Aorta (tissue), 5 donors: ENCODE data around the gene AQP3. TPM values are rescaled to one million over a fixed set of nuclear protein-coding genes. Genes with fewer than 3 reads are reported as not detected.
"Not testable (repeated sequence)": the region's sequence is repeated elsewhere in the genome, so short reads cannot be mapped to it uniquely, and the experiment has no call there.

Source experiments
- ATAC-seq: fragments of 200-7000 bp; cut with Tn5 transposase; one replicate; pipeline ENCODE4 v1.9.1; 2022; ENCODE audit warnings: moderate library complexity; ENCODE audit not compliant: low FRiP score
- DNase-seq, 2 donors: peaks; one replicate each; pipeline ENCODE4 v3.0.0-alpha.2; 2020
- H3K27ac ChIP-seq, 2 donors: one replicate each; pipeline ENCODE4 v1.5.1; 2013; ENCODE audit warnings: low read length in 2 of 2, mild to moderate bottlenecking in 2 of 2, moderate library complexity in 2 of 2, control low read depth in 1 of 2, inconsistent platforms in 1 of 2, low read depth in 1 of 2
- H3K27me3 ChIP-seq, 2 donors: one replicate each; pipeline ENCODE4 v1.6.1; 2013; ENCODE audit warnings: control low read depth in 1 of 2, low read length in 1 of 2, mild to moderate bottlenecking in 1 of 2, moderate library complexity in 1 of 2; ENCODE audit not compliant: insufficient read depth in 2 of 2, control insufficient read depth in 1 of 2
- H3K36me3 ChIP-seq, 2 donors: one replicate each; pipeline ENCODE4 v1.6.1; 2013; ENCODE audit warnings: control low read depth in 1 of 2, low read length in 1 of 2, mild to moderate bottlenecking in 1 of 2; ENCODE audit not compliant: insufficient read depth in 2 of 2, control insufficient read depth in 1 of 2
- H3K4me1 ChIP-seq, 2 donors: one replicate each; pipeline ENCODE4 v1.6.1; 2013; ENCODE audit warnings: low read length in 2 of 2, control low read depth in 1 of 2, mild to moderate bottlenecking in 1 of 2, moderate library complexity in 1 of 2; ENCODE audit not compliant: insufficient read depth in 2 of 2, control insufficient read depth in 1 of 2
- H3K4me3 ChIP-seq, 2 donors: one replicate each; pipeline ENCODE4 v1.5.1; 2013; ENCODE audit warnings: low read length in 2 of 2, control low read depth in 1 of 2, mild to moderate bottlenecking in 1 of 2
- H3K9me3 ChIP-seq: one replicate; pipeline ENCODE4 v1.6.1; 2013; ENCODE audit warnings: mild to moderate bottlenecking, low read length; ENCODE audit not compliant: control insufficient read depth
- WGBS, 2 donors: extraction: QIAGEN DNeasy Blood & Tissue Kit; methylation state at CpG; one replicate each; pipeline ENCODE4 v1.1.7; 2013; 5-methylcytosine and 5-hydroxymethylcytosine counted together
- intact Hi-C, 2 donors: fragments of 100-400 bp; cut with DNase I; formaldehyde crosslinking; loops; one replicate each; pipeline versions ENCODE4 v1.14.2 to v1.15.0; 2022
- polyA plus RNA-seq, 2 donors: library from polyadenylated mRNA; stranded (reverse); fragments of 200-250 nt; gene quantifications; one replicate each; pipeline ENCODE4 v1.2.3, GENCODE V29; 2013
- total RNA-seq, 2 donors: library from RNA; stranded (reverse); fragmentation: NEBNext Ultra II Directional; extraction: Animal tissue kit (Norgen Biotek cat#: 25700); gene quantifications; one replicate each; pipeline ENCODE4 v1.2.1, GENCODE V29; 2021
- donor health status: healthy with polysubstance abuse.
- donor health status: Bipolar disorder and iron deficiency.
- donor health status: DM: no; HTN: no; CAD: no.
- donor health status: DM: no; HTN: no; CAD: no.
- donor health status: DM: yes; HTN: yes; CAD: no.

The AQP3 gene
- total and polyA plus RNA-seq, 4 donors, result 2.8 to 9.3 (median 4.4) TPM

- H3K4me3 ChIP-seq, H3K27ac ChIP-seq, intact Hi-C loops, ATAC-seq, H3K36me3 ChIP-seq, H3K9me3 ChIP-seq, H3K4me1 ChIP-seq, DNase-seq, H3K27me3 ChIP-seq: not testable (repeated sequence)
- WGBS, 2 donors, result 85 to 90% methylated on average over 7 of the region's 7 CpGs
These were observed 23.4 kb downstream of the AQP3 start for GRCh38 chr9:33424043-33424442.

DNA sequence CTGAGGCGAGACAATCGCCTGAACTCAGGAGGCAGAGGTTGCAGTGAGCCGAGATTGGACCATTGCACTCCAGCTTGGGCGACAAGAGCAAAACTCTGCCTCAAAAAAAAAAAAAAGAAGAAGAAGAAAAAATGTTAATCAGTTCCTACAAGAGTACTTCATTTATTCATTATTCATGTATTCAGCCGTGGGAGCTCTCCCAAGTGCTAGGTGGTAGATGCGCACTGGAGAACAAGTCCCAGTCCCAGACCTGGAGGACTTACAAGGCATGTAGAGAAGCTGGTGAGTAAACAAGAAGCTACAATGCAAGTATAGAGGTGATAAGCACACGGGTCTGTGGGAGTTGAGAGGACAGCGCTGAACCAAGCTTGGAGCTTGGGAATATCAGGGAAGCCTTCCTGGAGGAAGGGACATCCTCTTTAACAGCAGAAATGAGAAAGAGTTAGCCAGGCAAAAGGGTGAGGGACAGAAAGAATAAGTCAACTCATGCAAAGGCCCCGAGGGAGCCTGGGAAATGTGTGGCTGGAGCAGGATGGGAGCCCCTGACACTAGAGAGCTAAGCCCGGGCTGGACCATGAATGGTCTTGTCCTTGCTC, 27.6 kb downstream of the AQP3 start:
- H3K4me3 ChIP-seq, result no peak overlapping the region
- H3K4me1 ChIP-seq, result no peaks in the 10 kb centered on the region
- WGBS, 2 donors, result 74 to 80% methylated on average over 10 of the region's 10 CpGs
- no peaks in the 10 kb centered on the region for H3K36me3 ChIP-seq
- H3K27ac ChIP-seq, result no peak overlapping the region
- ATAC-seq, result no peak
- no peaks in the 10 kb centered on the region for H3K9me3 ChIP-seq
- intact Hi-C loops, result no loop called here
- H3K27me3 ChIP-seq, result no peaks in the 10 kb centered on the region
- DNase-seq, result no peak

- Histone ChIP-seq H3K4me3 (no peak overlapping the region), H3K27me3 (no peaks in the 10 kb centered on the region), H3K9me3 (no peaks in the 10 kb centered on the region), H3K27ac (no peak overlapping the region), H3K4me1 (no peaks in the 10 kb centered on the region), H3K36me3 (no peaks in the 10 kb centered on the region)
- intact Hi-C loops, result no loop called here
- ATAC-seq (no peak), DNase-seq (no peak)
- 91 to 92% methylated on average over 8 of the region's 8 CpGs for WGBS, 2 donors
These were observed 29.3 kb downstream of the AQP3 start for GRCh38 chr9:33418090-33418489.

- Histone ChIP-seq H3K4me1 (no peaks in the 10 kb centered on the region), H3K4me3 (no peak overlapping the region), H3K9me3 (no peaks in the 10 kb centered on the region), H3K36me3 (no peaks in the 10 kb centered on the region), H3K27ac (no peak overlapping the region), H3K27me3 (no peaks in the 10 kb centered on the region)
- ATAC-seq, result no peak
- no peak for DNase-seq
- 71 to 77% methylated on average over 5 of the region's 5 CpGs for WGBS, 2 donors
- intact Hi-C loops, result no loop called here
These were observed 30.4 kb downstream of the AQP3 start for GRCh38 chr9:33416996-33417395.

GRCh38 chr9:33415501-33416038, 31.8 kb downstream of the AQP3 start:
- H3K27ac ChIP-seq, result no peak overlapping the region
- DNase-seq (peak; percentile 79 to 92), ATAC-seq (peak; percentile 76)
- no peaks in the 10 kb centered on the region for H3K4me1 ChIP-seq
- H3K36me3 ChIP-seq, result no peaks in the 10 kb centered on the region
- no peaks in the 10 kb centered on the region for H3K27me3 ChIP-seq
- intact Hi-C loops, result loop anchor here (1.0 to 2.0 kb wide), 2 partner anchors 40 to 41 kb away; no protein-coding TSS in a partner anchor
- 17 to 18% methylated on average over 9 of the region's 9 CpGs for WGBS, 2 donors
- no peaks in the 10 kb centered on the region for H3K9me3 ChIP-seq
- no peak overlapping the region for H3K4me3 ChIP-seq

GRCh38 chr9:33414889-33415500, 32.4 kb downstream of the AQP3 start:
- no peak for DNase-seq
- intact Hi-C loops, result loop anchor here (1.0 to 2.0 kb wide), 2 partner anchors 40 kb away; no protein-coding TSS in a partner anchor
- Histone ChIP-seq H3K4me1 (no peaks in the 10 kb centered on the region), H3K9me3 (no peaks in the 10 kb centered on the region), H3K36me3 (no peaks in the 10 kb centered on the region), H3K4me3 (no peak overlapping the region), H3K27ac (no peak overlapping the region), H3K27me3 (no peaks in the 10 kb centered on the region)
- WGBS, 2 donors, result 73 to 77% methylated on average over 13 of the region's 13 CpGs
- ATAC-seq, result peak; percentile 17

- H3K27me3 ChIP-seq, result no peaks in the 10 kb centered on the region
- no peak for DNase-seq
- no peak overlapping the region for H3K27ac ChIP-seq
- no peak overlapping the region for H3K4me3 ChIP-seq
- no peak for ATAC-seq
- H3K4me1 ChIP-seq, result no peaks in the 10 kb centered on the region
- intact Hi-C loops, result loop anchor here in 1 of 2 donors (2.0 kb wide), 1 partner anchor 39 kb away; no protein-coding TSS in a partner anchor
- 76 to 77% methylated on average over 3 of the region's 3 CpGs for WGBS, 2 donors
- no peaks in the 10 kb centered on the region for H3K36me3 ChIP-seq
- no peaks in the 10 kb centered on the region for H3K9me3 ChIP-seq
These were observed 33.1 kb downstream of the AQP3 start for GRCh38 chr9:33414268-33414667.

- Histone ChIP-seq H3K27me3 (no peaks in the 10 kb centered on the region), H3K9me3 (no peaks in the 10 kb centered on the region), H3K4me1 (no peaks in the 10 kb centered on the region), H3K4me3 (no peak overlapping the region), H3K27ac (no peak overlapping the region), H3K36me3 (no peaks in the 10 kb centered on the region)
- intact Hi-C loops, result no loop called here
- ATAC-seq (peak; percentile 43), DNase-seq (no peak)
- 76 to 88% methylated on average over 5 of the region's 5 CpGs for WGBS, 2 donors
These were observed 39.3 kb downstream of the AQP3 start for GRCh38 chr9:33408087-33408486.

GRCh38 chr9:33407061-33407460, 40.3 kb downstream of the AQP3 start:
- Histone ChIP-seq H3K4me3 (no peak overlapping the region), H3K27ac (no peak overlapping the region), H3K36me3 (no peaks in the 10 kb centered on the region), H3K9me3 (no peaks in the 10 kb centered on the region), H3K27me3 (no peaks in the 10 kb centered on the region), H3K4me1 (no peaks in the 10 kb centered on the region)
- WGBS, 2 donors, result 96 to 98% methylated on average over 3 of the region's 3 CpGs
- DNase-seq (no peak), ATAC-seq (no peak)
- intact Hi-C loops, result no loop called here
